Muscle layer of colon (tissue), 2 donors: ENCODE results near the gene SPAG5.
A peak's percentile ranks its signal among the peaks of the same experiment; 100 is the strongest.
"Not testable (repeated sequence)": the region's sequence is repeated elsewhere in the genome, so short reads cannot be mapped to it uniquely, and the experiment has no call there.

Experiments
- H3K27ac ChIP-seq: one replicate; pipeline ENCODE4 v1.7.0; 2013; ENCODE audit warnings: low read depth, mild to moderate bottlenecking, low read length, moderate library complexity
- H3K27me3 ChIP-seq, 2 donors: one replicate each; pipeline ENCODE4 v1.7.0; 2013; ENCODE audit warnings: low read length in 2 of 2, mild to moderate bottlenecking in 2 of 2; ENCODE audit not compliant: insufficient read depth in 2 of 2, control insufficient read depth in 1 of 2
- H3K36me3 ChIP-seq: one replicate; pipeline ENCODE4 v1.7.0; 2013; ENCODE audit warnings: mild to moderate bottlenecking, low read length; ENCODE audit not compliant: insufficient read depth
- H3K4me1 ChIP-seq: one replicate; pipeline ENCODE4 v1.7.0; 2013; ENCODE audit warnings: mild to moderate bottlenecking, low read length; ENCODE audit not compliant: insufficient read depth
- H3K4me3 ChIP-seq, 2 donors: one replicate each; pipeline ENCODE4 v1.7.0; 2013; ENCODE audit warnings: low read length in 2 of 2, low read depth in 1 of 2, mild to moderate bottlenecking in 1 of 2, moderate library complexity in 1 of 2
- H3K9ac ChIP-seq: one replicate; pipeline ENCODE4 v1.7.0; 2013; ENCODE audit warnings: low read length
- H3K9me3 ChIP-seq: one replicate; pipeline ENCODE4 v1.7.0; 2013; ENCODE audit warnings: mild to moderate bottlenecking, low read length
- donor health status: abdominal sarcoma.
- donor health status: Adenocarcinoma of cecum.

Gene SPAG5

GRCh38 chr17:28577466-28577824 lies 21.4 kb downstream of the SPAG5 start:
- Histone ChIP-seq H3K4me3 (no peak overlapping the region), H3K9ac (no peak overlapping the region)

GRCh38 chr17:28576758-28577465 lies 21.9 kb downstream of the SPAG5 start, which contains the start of gene ALDOC:
Gene ALDOC (minus strand): TSS chr17:28576895. CDS start chr17:28575532, 1,363 bp downstream.
- Histone ChIP-seq H3K4me3 (peak within 1 kb of the TSS in 1 of 2 donors; percentile 42), H3K27ac (no peak within 1 kb of the TSS)

More at GRCh38 chr17:28577466-28577824, 21.4 kb downstream of the SPAG5 start:
- Histone ChIP-seq H3K27me3 (no peaks in the 10 kb centered on the region), H3K36me3 (no peaks in the 10 kb centered on the region), H3K9me3 (no peaks in the 10 kb centered on the region), H3K27ac (no peak overlapping the region), H3K4me1 (peaks cover 6% of the 10 kb centered on the region)

GRCh38 chr17:28576016-28576415 lies 22.8 kb downstream of the SPAG5 start:
- H3K36me3 ChIP-seq, H3K27ac ChIP-seq, H3K27me3 ChIP-seq, H3K9me3 ChIP-seq, H3K4me3 ChIP-seq, H3K9ac ChIP-seq: not testable (repeated sequence)
- H3K4me1 ChIP-seq, result peaks cover 13% of the 10 kb centered on the region

More at GRCh38 chr17:28576758-28577465, 21.9 kb downstream of the SPAG5 start, which contains the start of gene ALDOC:
- Histone ChIP-seq H3K9me3 (no peaks in the 10 kb centered on the region), H3K9ac (no peak within 1 kb of the TSS), H3K36me3 (no peaks in the 10 kb centered on the region), H3K4me1 (peaks cover 11% of the 10 kb centered on the region), H3K27me3 (no peaks in the 10 kb centered on the region)

- Histone ChIP-seq H3K9ac (no peak overlapping the region), H3K4me1 (peaks cover 13% of the 10 kb centered on the region), H3K4me3 (no peak overlapping the region)
Measured at GRCh38 chr17:28575126-28575795, 23.6 kb downstream of the SPAG5 start.

GRCh38 chr17:28574526-28574925 lies 24.3 kb downstream of the SPAG5 start:
- Histone ChIP-seq H3K4me1 (peaks cover 13% of the 10 kb centered on the region), H3K27ac (no peak overlapping the region), H3K36me3 (no peaks in the 10 kb centered on the region), H3K9me3 (no peaks in the 10 kb centered on the region), H3K9ac (no peak overlapping the region), H3K4me3 (no peak overlapping the region), H3K27me3 (no peaks in the 10 kb centered on the region)

More at GRCh38 chr17:28575126-28575795, 23.6 kb downstream of the SPAG5 start:
- Histone ChIP-seq H3K27ac (no peak overlapping the region), H3K27me3 (no peaks in the 10 kb centered on the region), H3K9me3 (no peaks in the 10 kb centered on the region), H3K36me3 (no peaks in the 10 kb centered on the region)

- Histone ChIP-seq H3K27ac (no peak overlapping the region), H3K4me1 (peaks cover 13% of the 10 kb centered on the region), H3K9me3 (no peaks in the 10 kb centered on the region), H3K4me3 (no peak overlapping the region), H3K27me3 (no peaks in the 10 kb centered on the region), H3K36me3 (no peaks in the 10 kb centered on the region), H3K9ac (no peak overlapping the region)
Measured at GRCh38 chr17:28573966-28574480, 24.8 kb downstream of the SPAG5 start.

GRCh38 chr17:28573521-28573920 lies 25.3 kb downstream of the SPAG5 start:
- Histone ChIP-seq H3K27me3 (no peaks in the 10 kb centered on the region), H3K27ac (no peak overlapping the region)

GRCh38 chr17:28573040-28573380 lies 25.8 kb downstream of the SPAG5 start:
- no peak overlapping the region for H3K4me3 ChIP-seq
- no peaks in the 10 kb centered on the region for H3K36me3 ChIP-seq
- H3K27me3 ChIP-seq, result no peaks in the 10 kb centered on the region
- no peaks in the 10 kb centered on the region for H3K9me3 ChIP-seq
- H3K4me1 ChIP-seq, result peaks cover 13% of the 10 kb centered on the region
- H3K27ac ChIP-seq, result no peak overlapping the region
- H3K9ac ChIP-seq, result no peak overlapping the region

More at GRCh38 chr17:28573521-28573920, 25.3 kb downstream of the SPAG5 start:
- H3K4me1 ChIP-seq, result peaks cover 13% of the 10 kb centered on the region
- no peak overlapping the region for H3K9ac ChIP-seq
- H3K4me3 ChIP-seq, result no peak overlapping the region
- no peaks in the 10 kb centered on the region for H3K36me3 ChIP-seq
- no peaks in the 10 kb centered on the region for H3K9me3 ChIP-seq

GRCh38 chr17:28572259-28573039 lies 26.4 kb downstream of the SPAG5 start:
- no peaks in the 10 kb centered on the region for H3K27me3 ChIP-seq
- H3K9me3 ChIP-seq, result no peaks in the 10 kb centered on the region
- peaks cover under 1% of the 10 kb centered on the region for H3K36me3 ChIP-seq
- H3K4me3 ChIP-seq, result peak overlapping the region; percentile 66 to 88
- H3K4me1 ChIP-seq, result peaks cover 13% of the 10 kb centered on the region
- peak overlapping the region; percentile 79 for H3K27ac ChIP-seq
- H3K9ac ChIP-seq, result peak overlapping the region; percentile 56

GRCh38 chr17:28571361-28572122 lies 27.3 kb downstream of the SPAG5 start, which contains the start of gene PIGS:
Gene PIGS (minus strand): TSS chr17:28571524. CDS start chr17:28571496, 28 bp downstream.
- Histone ChIP-seq H3K4me1 (peaks cover 7% of the 10 kb centered on the region), H3K27ac (peak within 1 kb of the TSS; percentile 79), H3K9me3 (no peaks in the 10 kb centered on the region), H3K9ac (peak within 1 kb of the TSS; percentile 94), H3K27me3 (no peaks in the 10 kb centered on the region), H3K36me3 (peaks cover 6% of the 10 kb centered on the region), H3K4me3 (peak within 1 kb of the TSS; percentile 66 to 88)
